ENCODE measurements around the gene MBD3L2B. TPM values are rescaled to one million over a fixed set of nuclear protein-coding genes. Genes with fewer than 3 reads are reported as not detected.

Gene MBD3L2B
- total RNA-seq, 1 experiment from 2014 or later = not detected

GRCh38 chr19:7004313-7004931 lies 16.8 kb downstream of the MBD3L2B start:
- no peak overlapping the region for H3K4me3 Mint-ChIP-seq (ENCODE audit: unreplicated experiment)
- no peaks in the 10 kb centered on the region for H3K4me1 Mint-ChIP-seq (ENCODE audit: low read depth, unreplicated experiment)
- Histone ChIP-seq H3K27me3 (replicated peaks; ENCODE audit: control insufficient read depth, insufficient read depth, low read length) (no peaks in the 10 kb centered on the region), H3K4me3 (ENCODE audit: low read depth, low read length) (no peak overlapping the region), H3K4me1 (no peaks in the 10 kb centered on the region), H3K9me3 (no peaks in the 10 kb centered on the region), H3K36me3 (ENCODE audit: control insufficient read depth, insufficient read depth, low read length) (no peaks in the 10 kb centered on the region)
- CTCF ChIA-PET = no interaction called here
- H3K36me3 Mint-ChIP-seq (ENCODE audit: insufficient read depth, unreplicated experiment) = no peaks in the 10 kb centered on the region
- no peaks in the 10 kb centered on the region for H3K9me3 Mint-ChIP-seq (ENCODE audit: unreplicated experiment)
- POLR2A ChIA-PET = no interaction called here
- BruUV-seq (replicated peaks) = no TSS peak
- H3K27ac Mint-ChIP-seq (ENCODE audit: unreplicated experiment) = no peak overlapping the region
- peaks cover 3% of the 10 kb centered on the region for H3K27me3 Mint-ChIP-seq (ENCODE audit: insufficient read depth, unreplicated experiment)
- DNase-seq = no peak
- intact Hi-C loops (cut with micrococcal nuclease; ENCODE audit: unreplicated experiment) = no loop called here
- TF ChIP-seq CTCF (IDR thresholded peaks at IDR 0.05; ENCODE audit: insufficient read depth in 1 of 2, low read depth in 1 of 2, low read length in 1 of 2, severe bottlenecking in 1 of 2, unreplicated experiment in 1 of 2) = no peak

- Mint-ChIP-seq H3K27me3 (ENCODE audit: insufficient read depth, unreplicated experiment) (peaks cover 3% of the 10 kb centered on the region), H3K4me1 (ENCODE audit: low read depth, unreplicated experiment) (no peaks in the 10 kb centered on the region)
Observed at GRCh38 chr19:7000816-7001215, 20.4 kb downstream of the MBD3L2B start.

GRCh38 chr19:7000333-7000732 lies 20.9 kb downstream of the MBD3L2B start:
- no peak for DNase-seq
- Histone ChIP-seq H3K27me3 (replicated peaks; ENCODE audit: control insufficient read depth, insufficient read depth, low read length) (no peaks in the 10 kb centered on the region), H3K36me3 (ENCODE audit: control insufficient read depth, insufficient read depth, low read length) (no peaks in the 10 kb centered on the region), H3K4me3 (ENCODE audit: low read depth, low read length) (no peak overlapping the region), H3K4me1 (no peaks in the 10 kb centered on the region), H3K9me3 (no peaks in the 10 kb centered on the region)
- CTCF ChIA-PET = no interaction called here
- peaks cover 4% of the 10 kb centered on the region for H3K27me3 Mint-ChIP-seq (ENCODE audit: insufficient read depth, unreplicated experiment)
- BruUV-seq (replicated peaks) = no TSS peak
- intact Hi-C loops (cut with micrococcal nuclease; ENCODE audit: unreplicated experiment) = no loop called here
- TF ChIP-seq CTCF (IDR thresholded peaks at IDR 0.05; ENCODE audit: insufficient read depth in 1 of 2, low read depth in 1 of 2, low read length in 1 of 2, severe bottlenecking in 1 of 2, unreplicated experiment in 1 of 2) = no peak
- POLR2A ChIA-PET = no interaction called here
- no peak overlapping the region for H3K4me3 Mint-ChIP-seq (ENCODE audit: unreplicated experiment)
- H3K27ac Mint-ChIP-seq (ENCODE audit: unreplicated experiment) = no peak overlapping the region
- peaks cover 12% of the 10 kb centered on the region for H3K9me3 Mint-ChIP-seq (ENCODE audit: unreplicated experiment)
- peaks cover 13% of the 10 kb centered on the region for H3K36me3 Mint-ChIP-seq (ENCODE audit: insufficient read depth, unreplicated experiment)
- no peaks in the 10 kb centered on the region for H3K4me1 Mint-ChIP-seq (ENCODE audit: low read depth, unreplicated experiment)

More at GRCh38 chr19:7000816-7001215, 20.4 kb downstream of the MBD3L2B start:
- Histone ChIP-seq H3K4me3 (ENCODE audit: low read depth, low read length) (no peak overlapping the region), H3K36me3 (ENCODE audit: control insufficient read depth, insufficient read depth, low read length) (no peaks in the 10 kb centered on the region), H3K27me3 (replicated peaks; ENCODE audit: control insufficient read depth, insufficient read depth, low read length) (no peaks in the 10 kb centered on the region), H3K4me1 (no peaks in the 10 kb centered on the region), H3K9me3 (no peaks in the 10 kb centered on the region)
- no peak for DNase-seq
- ChIA-PET CTCF (no interaction called here), POLR2A (no interaction called here)
- BruUV-seq (replicated peaks) = no TSS peak
- no peak overlapping the region for H3K27ac Mint-ChIP-seq (ENCODE audit: unreplicated experiment)
- peaks cover 8% of the 10 kb centered on the region for H3K36me3 Mint-ChIP-seq (ENCODE audit: insufficient read depth, unreplicated experiment)
- TF ChIP-seq CTCF (IDR thresholded peaks at IDR 0.05; ENCODE audit: insufficient read depth in 1 of 2, low read depth in 1 of 2, low read length in 1 of 2, severe bottlenecking in 1 of 2, unreplicated experiment in 1 of 2) = no peak
- intact Hi-C loops (cut with micrococcal nuclease; ENCODE audit: unreplicated experiment) = no loop called here
- no peak overlapping the region for H3K4me3 Mint-ChIP-seq (ENCODE audit: unreplicated experiment)
- H3K9me3 Mint-ChIP-seq (ENCODE audit: unreplicated experiment) = peaks cover 8% of the 10 kb centered on the region
